COLO668 (cell line): Measurements from ENCODE around the gene PAPSS2.
"Not testable (repeated sequence)": the region's sequence is repeated elsewhere in the genome, so short reads cannot be mapped to it uniquely, and the experiment has no call there.

Experiments
- DNase-seq: peaks from one replicate; lab custom pipeline; 2025; ENCODE audit not compliant: unreplicated experiment; lab: John Stamatoyannopoulos, UW

PAPSS2 gene

DNA sequence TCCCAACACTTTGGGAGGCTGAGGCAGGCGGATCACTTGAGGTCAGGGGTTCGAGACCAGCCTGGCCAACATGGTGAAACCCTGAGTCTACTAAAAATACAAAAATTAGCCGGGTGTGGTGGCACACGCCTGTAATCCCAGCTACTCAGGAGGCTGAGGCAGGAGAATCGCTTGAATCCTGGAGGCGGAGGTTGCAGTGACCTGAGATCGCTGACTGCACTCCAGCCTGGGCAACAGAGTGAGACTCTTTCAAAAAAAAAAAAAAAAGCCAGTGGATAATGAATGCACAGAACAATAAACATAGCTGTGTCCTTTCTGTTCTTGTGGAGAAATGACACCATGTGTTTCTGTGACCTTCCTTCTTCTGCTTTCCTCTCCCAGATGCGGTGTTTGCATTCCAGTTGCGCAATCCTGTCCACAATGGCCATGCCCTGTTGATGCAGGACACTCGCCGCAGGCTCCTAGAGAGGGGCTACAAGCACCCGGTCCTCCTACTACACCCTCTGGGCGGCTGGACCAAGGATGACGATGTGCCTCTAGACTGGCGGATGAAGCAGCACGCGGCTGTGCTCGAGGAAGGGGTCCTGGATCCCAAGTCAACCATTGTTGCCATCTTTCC lies 83.4 kb downstream of the PAPSS2 start:
- DNase-seq, result not testable (repeated sequence)

DNA sequence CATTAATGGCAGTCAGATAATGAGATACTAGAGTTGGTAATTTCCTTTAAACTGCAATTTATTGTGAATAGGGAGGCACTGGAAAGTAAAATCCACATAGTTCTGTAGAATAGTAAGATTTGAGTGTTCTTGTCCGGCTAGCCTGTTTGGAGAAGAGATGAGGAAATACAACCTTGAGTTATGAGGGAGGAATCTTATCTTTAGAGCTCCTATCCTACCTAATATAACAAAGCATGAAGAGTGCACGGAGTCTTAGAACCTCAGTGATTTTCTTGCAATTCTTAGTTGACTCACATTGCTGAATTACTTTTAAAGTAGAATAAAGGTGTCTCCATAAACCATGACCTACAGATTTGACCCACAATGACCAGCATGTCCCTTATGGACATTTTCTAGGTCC lies 84.9 kb downstream of the PAPSS2 start:
- DNase-seq, result no peak

DNA sequence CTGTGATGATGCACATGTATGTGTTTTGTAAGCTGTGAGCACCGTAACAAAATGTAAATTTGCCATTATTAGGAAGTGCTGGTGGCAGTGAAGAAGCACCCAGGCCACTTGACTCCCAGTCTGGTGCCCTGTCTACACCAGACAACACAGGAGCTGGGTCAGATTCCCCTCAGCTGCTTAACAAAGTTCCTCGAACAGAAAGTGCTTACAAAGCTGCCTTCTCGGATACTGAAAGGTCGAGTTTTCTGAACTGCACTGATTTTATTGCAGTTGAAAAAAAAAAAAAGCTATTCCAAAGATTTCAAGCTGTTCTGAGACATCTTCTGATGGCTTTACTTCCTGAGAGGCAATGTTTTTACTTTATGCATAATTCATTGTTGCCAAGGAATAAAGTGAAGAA lies 87.2 kb downstream of the PAPSS2 start:
- no peak for DNase-seq

DNA sequence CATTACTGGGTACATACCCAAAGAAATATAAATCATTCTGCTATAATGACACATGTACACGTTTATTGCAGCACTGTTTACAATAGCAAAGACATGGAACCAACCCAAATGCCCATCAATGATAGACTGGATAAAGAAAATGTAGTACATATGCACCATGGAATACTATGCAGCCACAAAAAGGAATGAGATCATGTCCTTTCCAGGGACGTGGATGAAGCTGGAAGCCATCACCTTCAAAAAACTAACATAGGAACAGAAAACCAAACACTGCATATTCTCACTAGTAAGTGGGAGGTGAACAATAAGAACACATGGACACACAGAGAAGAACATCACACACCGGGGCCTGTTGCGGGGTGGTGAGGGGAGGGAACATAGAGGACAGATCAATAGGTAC lies 88.6 kb downstream of the PAPSS2 start:
- DNase-seq, result not testable (repeated sequence)

DNA sequence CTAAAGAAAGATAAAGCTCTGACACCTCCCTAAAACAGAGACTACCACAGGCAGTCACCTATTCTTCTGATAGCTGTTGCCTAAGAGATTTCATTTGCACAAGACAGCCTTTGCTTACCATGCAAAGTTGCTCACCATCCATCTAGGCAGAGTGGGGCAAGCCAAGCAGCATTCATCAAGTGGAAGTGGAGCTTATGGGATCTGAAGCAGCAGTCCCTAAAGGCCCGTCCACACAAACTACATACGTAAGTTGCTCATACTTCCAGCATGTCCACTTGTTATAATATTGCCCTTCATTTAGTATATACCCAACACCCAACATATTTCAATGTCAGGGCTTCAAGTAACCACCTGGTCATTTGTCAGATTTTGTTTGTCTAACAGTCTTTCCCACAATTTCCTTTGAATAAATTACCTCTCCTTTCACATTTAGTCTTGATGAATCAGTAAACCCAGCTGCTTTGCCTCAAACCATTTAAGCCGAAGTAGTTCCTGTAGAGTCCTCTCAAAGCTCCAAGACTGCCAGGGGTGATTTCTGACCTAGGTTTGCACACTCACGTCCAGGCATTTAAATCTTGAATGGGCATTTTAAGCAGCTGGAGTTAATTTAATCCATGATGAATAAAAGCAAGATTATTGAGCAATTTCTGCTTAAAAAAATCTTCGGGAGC lies 90.5 kb downstream of the PAPSS2 start:
- DNase-seq, result no peak

DNA sequence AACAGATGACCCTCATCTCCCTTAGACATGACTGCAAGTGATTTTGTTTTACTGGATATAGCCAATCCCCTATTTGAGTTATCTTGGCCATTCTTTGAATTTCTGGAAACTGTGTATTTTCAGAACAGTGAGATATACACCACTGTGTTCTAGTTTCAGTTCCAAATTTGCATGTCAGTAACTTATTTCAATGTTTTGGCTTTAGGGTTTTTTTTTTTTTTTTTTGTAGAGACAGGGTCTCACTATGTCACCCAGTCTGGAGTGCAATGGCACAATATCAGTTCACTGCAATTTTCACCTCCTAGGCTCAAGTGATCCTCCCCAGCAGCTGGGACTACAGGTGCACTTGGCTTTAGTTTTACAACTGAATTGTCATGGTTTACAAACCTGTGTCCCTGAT lies 91.1 kb downstream of the PAPSS2 start:
- DNase-seq, result no peak

DNA sequence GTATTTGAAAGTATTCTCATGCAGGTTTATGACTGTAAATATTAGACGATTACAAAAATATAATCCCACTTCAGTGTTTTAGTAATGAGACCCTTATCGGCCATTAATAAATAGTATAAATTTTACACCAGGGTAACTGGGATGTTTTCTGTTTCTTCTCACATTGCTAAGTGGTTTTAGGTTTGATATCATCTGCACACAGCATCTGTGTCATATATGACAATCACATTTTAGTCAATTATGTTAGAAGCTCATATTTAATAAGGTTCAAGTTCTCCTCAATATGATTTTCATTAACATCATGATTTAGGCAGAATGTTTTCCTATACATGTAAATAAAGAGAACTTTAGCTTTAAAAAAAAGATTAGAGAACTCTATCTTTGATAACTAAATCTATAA lies 91.6 kb downstream of the PAPSS2 start:
- DNase-seq, result no peak

DNA sequence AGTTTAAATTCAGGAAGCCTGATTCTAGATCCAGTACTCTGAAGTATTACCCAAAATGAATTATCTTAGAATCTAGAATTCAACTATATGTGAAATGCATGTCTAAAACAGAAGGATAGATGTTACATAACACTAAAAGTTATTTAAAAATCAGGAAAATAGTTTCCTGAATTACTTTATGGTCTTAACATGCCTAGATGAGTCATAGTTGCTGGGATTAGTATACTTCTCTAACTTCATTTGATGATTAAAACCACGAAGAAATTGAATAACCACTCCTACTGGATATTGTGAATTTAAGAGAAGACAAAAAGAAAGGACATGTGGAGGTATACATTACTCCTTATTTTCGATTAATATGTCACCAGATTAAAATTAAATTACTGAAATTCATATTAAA lies 92.9 kb downstream of the PAPSS2 start:
- DNase-seq, result no peak

DNA sequence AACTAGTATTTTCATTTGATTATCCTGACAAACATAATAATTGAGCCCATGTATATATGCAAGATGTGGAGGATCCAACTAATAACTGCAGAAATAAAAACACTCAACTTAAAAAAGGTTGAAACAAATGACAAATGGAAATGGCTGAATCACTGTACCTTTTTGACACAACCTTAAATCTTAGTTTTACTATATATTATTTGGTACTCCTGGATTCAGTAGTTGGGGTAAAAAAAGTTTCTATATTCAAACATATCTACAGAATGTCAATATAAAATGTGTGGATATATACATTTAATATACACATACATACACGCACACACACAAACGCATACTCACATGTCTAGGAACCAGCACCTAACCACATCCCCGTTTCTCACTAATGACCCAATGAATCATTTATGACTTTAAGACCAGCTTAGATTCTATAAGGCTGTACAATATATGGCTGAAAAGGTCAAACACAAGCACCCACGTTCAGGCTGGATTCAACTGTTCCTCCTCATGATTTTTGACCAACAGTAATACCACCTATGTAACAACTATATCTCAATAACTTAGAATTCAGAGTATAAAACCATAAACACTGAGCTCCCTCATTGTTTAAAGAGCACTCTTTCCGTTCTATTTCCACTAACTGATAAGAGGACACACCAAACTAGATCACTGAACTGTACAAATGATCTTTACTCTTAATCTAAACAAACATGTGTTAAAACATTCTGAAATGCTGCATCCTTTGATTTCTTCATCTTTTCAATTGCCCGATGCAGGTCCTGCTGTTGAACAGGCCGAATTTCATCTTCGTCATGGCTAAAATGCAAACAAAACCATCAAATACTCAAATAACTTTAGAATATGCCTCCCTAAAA lies 94.6 kb downstream of the PAPSS2 start:
- DNase-seq, result no peak

DNA sequence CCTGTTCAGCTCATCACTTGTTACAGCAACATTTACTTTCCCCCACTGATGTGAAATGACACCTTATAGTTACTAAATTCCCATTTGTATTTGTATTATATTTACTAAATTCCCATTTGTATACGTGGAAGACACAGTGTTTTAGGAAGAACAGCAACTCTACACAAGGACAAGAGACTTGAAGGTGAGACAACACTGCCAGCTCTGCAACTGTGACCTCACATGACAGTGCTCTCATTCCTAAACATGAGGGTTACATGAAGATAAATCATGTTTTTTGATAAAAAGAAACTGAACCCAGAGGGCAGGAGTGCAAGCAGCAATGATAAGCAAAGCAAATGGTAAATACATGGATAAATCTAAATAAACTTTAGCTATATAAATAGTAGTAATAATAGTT lies 98.0 kb downstream of the PAPSS2 start:
- DNase-seq, result no peak

DNA sequence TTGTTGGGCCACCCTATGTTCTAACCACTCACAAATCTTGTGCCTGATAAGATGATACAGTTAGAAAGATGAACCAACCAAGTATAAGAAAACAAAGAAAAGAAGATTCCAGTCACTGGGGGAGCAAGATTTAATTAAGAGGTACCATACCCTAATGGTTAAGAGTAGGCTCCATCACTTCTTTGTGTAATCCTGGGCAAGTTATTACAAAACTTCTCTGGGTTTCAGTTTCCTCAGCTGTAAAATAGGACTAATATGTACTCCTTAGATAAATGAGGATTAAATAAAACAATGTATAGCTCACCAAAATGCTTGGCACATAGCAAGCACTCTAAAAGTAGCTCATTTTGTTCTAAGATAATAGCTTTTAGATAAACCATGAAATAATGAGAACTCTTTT lies 99.9 kb downstream of the PAPSS2 start:
- no peak for DNase-seq

DNA sequence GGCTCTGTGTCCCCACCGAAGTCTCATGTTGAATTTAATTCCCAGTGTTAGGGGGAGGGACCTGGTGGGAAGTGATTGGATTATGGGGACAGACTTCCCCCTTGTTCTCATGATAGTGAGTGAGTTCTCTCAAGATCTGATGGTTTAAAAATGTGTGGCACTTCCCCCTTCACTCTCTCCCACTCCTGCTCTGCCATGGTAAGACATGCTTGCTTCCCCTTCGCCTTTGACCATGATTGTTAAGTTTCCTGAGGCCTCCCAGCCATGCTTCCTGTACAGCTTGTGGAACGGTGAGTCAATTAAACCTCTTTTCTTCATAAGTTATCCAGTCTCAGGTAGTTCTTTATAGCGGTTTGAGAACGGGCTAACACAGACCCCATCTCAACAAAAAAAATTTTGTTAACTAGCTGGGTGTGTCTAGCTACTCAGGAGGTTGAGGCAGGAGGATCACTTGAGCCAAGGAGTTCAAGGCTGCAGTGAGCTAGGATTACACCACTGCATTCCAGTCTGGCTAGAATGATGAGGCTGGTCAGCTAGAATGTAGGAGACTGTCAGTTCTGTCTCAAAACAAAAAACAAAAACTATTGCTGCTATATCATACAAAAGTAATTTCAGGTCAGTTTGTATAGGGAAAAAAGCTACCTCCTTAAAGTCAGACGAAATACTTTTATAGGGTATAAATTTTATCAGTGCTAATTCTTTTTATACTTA lies 100.7 kb downstream of the PAPSS2 start:
- DNase-seq, result no peak

DNA sequence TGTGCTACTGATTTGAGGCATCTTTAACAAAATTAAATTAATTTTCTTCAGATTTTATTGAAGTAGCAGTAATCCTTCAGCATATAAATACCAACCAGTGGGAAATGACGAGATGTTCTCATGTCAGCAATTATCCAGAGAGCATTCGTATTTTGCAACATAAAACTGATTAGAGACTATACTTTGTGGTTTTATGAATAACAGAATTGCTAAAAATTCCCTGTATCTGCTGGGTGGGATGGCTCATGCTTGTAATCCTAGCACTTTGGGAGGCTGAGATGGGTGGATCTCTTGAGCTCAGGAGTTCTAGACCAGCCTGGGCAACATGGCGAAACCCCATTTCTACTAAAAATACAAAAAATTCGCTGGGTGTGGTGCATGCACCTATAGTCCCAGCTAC lies 101.5 kb downstream of the PAPSS2 start:
- no peak for DNase-seq

DNA sequence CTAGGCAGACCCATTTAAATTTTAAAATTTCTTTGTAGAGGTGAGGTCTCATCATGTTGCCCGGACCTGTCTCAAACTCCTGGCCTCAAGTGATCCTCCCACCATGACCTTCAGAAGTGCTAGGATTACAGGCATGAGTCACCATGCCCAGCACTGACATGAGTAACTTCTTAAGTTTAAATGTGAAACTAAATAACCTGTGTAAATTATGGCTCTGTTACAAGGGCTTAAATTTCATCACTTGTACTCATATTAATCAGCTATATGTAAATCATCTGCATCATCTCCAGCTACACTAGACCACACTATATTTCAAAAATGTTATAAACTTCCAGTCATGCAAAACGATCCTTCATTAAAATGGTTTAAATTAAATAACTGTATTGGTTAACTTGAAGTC lies 102.2 kb downstream of the PAPSS2 start:
- DNase-seq, result no peak

DNA sequence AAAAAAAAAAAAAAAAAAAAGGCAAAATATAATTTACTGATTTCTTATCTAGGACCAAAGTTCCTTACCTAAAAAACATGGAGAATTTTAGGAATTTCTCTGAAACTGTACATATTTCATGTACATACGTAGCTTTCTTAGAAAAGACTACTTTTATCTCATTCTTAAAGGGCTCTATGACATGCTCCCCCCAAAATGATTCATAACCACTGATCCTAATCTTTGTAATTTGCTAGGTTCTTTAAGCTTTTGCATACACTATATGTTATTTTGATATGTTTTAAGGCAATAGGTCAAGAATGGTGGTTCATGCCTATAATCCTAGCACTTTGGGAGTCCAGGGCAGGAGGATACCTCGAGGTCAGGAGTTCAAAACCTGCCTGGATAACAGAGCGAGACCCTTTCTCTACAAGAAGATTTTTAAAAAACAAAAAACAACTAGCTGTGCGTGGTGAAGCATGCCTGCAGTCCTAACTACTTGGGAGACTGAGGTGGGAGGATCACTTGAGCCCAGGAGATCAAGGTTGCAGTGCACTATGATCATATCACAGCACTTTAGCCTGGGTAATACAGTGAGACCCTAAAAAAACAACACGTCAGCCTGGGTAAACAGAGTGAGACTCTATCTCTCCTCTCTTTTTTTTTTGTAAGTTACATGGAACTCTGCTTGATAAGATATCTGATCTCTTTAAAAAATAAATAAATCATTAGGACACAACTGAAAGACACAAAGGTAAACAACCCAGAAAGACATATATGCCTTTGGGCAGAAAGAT lies 103.6 kb downstream of the PAPSS2 start:
- no peak for DNase-seq

DNA sequence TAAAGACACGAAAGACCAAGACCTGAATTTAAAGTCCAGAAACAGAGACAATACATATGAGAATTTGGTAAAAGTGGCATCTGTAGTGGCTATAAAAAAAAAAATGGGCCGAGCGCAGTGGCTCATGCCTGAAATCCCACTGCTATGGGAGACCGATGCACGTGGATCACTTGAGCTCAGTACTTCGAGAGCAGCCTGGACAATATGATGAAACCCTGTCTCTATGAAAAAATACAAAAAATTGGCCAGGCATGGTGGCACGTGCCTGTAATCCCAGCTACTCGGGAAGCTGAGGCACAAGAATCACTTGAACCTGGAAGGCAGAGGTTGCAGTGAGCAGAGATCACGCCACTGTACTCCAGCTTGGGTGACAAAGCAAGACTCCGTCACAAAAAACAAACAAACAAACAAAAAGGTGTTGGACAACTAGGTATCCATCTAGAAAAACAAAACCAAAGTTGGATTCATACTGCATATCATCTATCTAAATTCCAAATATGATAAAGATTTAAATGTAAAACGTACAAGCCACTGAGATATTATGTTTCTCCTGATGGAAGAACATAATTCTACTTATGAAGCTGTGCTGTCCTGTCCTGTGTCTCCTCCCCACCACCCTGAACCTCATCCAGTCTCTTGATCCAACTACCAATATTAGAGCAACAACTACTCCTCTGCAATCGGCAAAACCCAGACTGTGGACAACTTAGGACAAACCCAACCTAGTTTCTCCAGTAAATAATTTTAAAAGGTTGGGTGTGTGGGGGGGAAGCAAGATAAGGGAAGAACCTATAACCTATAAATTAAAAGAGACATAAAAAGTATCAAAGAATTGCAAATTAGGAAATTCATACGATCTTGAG lies 104.6 kb downstream of the PAPSS2 start:
- DNase-seq, result no peak

DNA sequence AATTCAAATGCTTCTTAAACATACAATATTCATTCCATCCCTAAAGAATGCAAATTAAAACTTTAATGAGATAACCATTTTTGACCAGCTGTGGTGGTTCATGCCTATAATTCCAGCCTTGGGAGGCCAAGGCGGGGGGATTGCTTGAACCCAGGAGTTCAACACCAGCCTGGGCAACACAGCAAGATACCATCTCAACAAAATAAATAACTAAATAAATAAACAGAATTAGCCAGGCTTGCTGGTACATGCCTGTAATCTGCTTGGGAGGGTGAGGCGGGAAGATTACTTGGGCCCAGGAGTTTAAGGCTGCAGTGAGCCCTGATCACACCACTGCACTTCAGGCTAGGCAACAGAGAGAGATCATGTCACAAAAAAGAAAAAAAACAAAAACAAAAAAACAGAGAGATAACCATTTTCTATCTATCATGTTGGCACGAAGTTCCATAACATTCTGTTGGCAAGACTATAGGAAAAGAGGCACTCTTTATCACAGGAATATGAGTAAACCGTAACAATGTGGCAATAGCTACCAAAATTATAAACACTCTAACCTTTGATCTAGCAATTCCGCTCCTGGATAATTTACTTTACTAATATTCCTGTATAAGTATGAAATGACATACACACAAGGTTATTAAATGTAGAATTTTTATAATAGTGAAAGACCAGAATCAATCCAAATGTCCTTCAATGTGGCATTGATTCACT lies 106.1 kb downstream of the PAPSS2 start:
- no peak for DNase-seq

DNA sequence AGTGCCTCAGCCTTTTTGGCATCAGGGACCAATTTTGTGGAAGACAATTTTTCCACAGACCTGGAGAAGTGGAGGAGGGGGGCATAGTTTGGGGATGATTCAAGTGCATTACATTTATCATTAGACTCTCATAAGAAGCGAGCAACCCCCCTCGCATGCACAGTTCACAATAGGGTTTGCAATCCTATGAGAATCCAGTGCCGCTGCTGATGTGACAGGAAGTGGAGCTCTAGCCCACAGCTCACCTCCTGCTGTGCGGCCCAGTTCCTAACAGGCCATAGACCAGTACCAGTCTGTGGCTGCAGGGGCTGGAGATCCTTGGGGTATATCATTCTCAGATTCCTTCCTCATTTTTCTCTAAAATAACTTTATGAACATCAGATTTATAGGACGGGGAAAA lies 107.6 kb downstream of the PAPSS2 start:
- DNase-seq, result no peak

DNA sequence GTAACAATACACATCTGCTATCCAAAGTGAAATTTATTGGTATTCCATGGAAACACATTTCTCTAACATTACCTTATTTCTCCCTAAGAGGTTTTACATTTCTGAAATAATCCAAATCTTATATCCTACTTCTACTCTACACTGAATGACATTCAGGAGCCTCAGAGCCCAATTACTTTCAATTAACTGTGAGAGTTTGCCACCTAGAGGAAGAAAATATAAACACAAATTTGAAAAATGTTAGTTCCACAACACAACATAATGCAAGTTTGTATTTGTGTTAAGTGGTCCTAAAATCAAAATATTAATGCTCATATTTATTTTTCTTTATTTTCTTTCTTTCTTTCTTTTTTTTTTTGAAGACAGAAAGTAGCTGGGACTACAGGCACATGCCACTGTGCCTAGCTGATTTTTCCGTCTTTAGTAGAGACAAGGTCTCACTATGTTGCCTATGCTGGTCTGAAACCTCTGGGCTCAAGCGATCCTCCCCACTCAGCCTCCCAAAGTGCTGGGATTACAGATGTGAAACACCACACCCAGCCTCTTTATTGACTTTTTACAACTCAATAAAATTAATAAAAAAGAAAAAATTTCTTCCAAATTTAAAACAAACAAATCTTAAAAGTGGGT lies 112.3 kb downstream of the PAPSS2 start:
- DNase-seq, result no peak
